Measurements from ENCODE around the gene SLC22A6. TPM values are rescaled to one million over a fixed set of nuclear protein-coding genes. Genes with fewer than 3 reads are reported as not detected.

The SLC22A6 gene
- total RNA-seq = not detected

- H3K36me3 Mint-ChIP-seq (ENCODE audit: low read depth) = no peaks in the 10 kb centered on the region
- ChIA-PET POLR2A (no interaction called here), CTCF (interaction anchor here (0.9 kb wide), 1 partner anchor 9 kb away, joined by 3 read pairs; no protein-coding TSS in a partner anchor)
- no peaks in the 10 kb centered on the region for H3K9me3 Mint-ChIP-seq
- no peak within 1 kb of the TSS for H3K27ac Mint-ChIP-seq
- DNase-seq = no peak
- H3K4me3 Mint-ChIP-seq = no peak within 1 kb of the TSS
- H3K27me3 Mint-ChIP-seq = peaks cover 3% of the 10 kb centered on the region
- H3K4me1 Mint-ChIP-seq = no peaks in the 10 kb centered on the region
These were observed at the start of gene SLC22A6 for GRCh38 chr11:62984451-62984991. TSS of gene SLC22A6 (minus strand) at chr11:62984967. CDS start at chr11:62984690, 277 bp downstream.

GRCh38 chr11:63032457-63032856 lies 47.7 kb upstream of the SLC22A6 start:
- Mint-ChIP-seq H3K27me3 (peaks cover 27% of the 10 kb centered on the region), H3K4me1 (no peaks in the 10 kb centered on the region), H3K9me3 (no peaks in the 10 kb centered on the region), H3K4me3 (no peak overlapping the region), H3K27ac (no peak overlapping the region), H3K36me3 (ENCODE audit: low read depth) (no peaks in the 10 kb centered on the region)
- POLR2A ChIA-PET = no interaction called here
- CTCF ChIA-PET = interaction anchor here (1.6 kb wide), 1 partner anchor 9 kb away, joined by 3 read pairs; no protein-coding TSS in a partner anchor
- no peak for DNase-seq

GRCh38 chr11:63023841-63024648 lies 39.3 kb upstream of the SLC22A6 start:
- DNase-seq = peak; percentile 85
- Mint-ChIP-seq H3K9me3 (no peaks in the 10 kb centered on the region), H3K36me3 (ENCODE audit: low read depth) (no peaks in the 10 kb centered on the region), H3K4me3 (no peak overlapping the region), H3K4me1 (peaks cover 4% of the 10 kb centered on the region), H3K27me3 (peaks cover 13% of the 10 kb centered on the region), H3K27ac (no peak overlapping the region)
- ChIA-PET CTCF (interaction anchor here (0.8 to 4.9 kb wide), 8 partner anchors 9 to 127 kb away, joined by 3 to 44 read pairs (median 4); no protein-coding TSS in a partner anchor), POLR2A (no interaction called here)

- ChIA-PET CTCF (interaction anchor here (0.7 to 4.9 kb wide), 10 partner anchors 9 to 456 kb away, joined by 3 to 44 read pairs (median 3); no protein-coding TSS in a partner anchor), POLR2A (no interaction called here)
- no peaks in the 10 kb centered on the region for H3K36me3 Mint-ChIP-seq (ENCODE audit: low read depth)
- H3K9me3 Mint-ChIP-seq = no peaks in the 10 kb centered on the region
- no peak overlapping the region for H3K4me3 Mint-ChIP-seq
- no peak for DNase-seq
- no peak overlapping the region for H3K27ac Mint-ChIP-seq
- H3K27me3 Mint-ChIP-seq = peaks cover 11% of the 10 kb centered on the region
- H3K4me1 Mint-ChIP-seq = peaks cover 4% of the 10 kb centered on the region
These were observed 38.6 kb upstream of the SLC22A6 start for GRCh38 chr11:63023222-63023814.

GRCh38 chr11:63022441-63022840 lies 37.7 kb upstream of the SLC22A6 start:
- CTCF ChIA-PET = interaction anchor here (0.7 to 4.9 kb wide), 3 partner anchors 13 to 455 kb away, joined by 3 to 44 read pairs (median 3); no protein-coding TSS in a partner anchor
- no peaks in the 10 kb centered on the region for H3K36me3 Mint-ChIP-seq (ENCODE audit: low read depth)
- no peak for DNase-seq
- peaks cover 4% of the 10 kb centered on the region for H3K4me1 Mint-ChIP-seq
- no peak overlapping the region for H3K27ac Mint-ChIP-seq
- peaks cover 14% of the 10 kb centered on the region for H3K27me3 Mint-ChIP-seq
- no peaks in the 10 kb centered on the region for H3K9me3 Mint-ChIP-seq
- POLR2A ChIA-PET = no interaction called here
- H3K4me3 Mint-ChIP-seq = no peak overlapping the region

GRCh38 chr11:63020671-63021291 lies 36.0 kb upstream of the SLC22A6 start:
- H3K4me3 Mint-ChIP-seq = no peak overlapping the region
- no peaks in the 10 kb centered on the region for H3K36me3 Mint-ChIP-seq (ENCODE audit: low read depth)
- ChIA-PET POLR2A (no interaction called here), CTCF (interaction anchor here (1.1 to 4.9 kb wide), 4 partner anchors 9 to 118 kb away, joined by 4 to 44 read pairs (median 6); no protein-coding TSS in a partner anchor)
- H3K4me1 Mint-ChIP-seq = peaks cover 4% of the 10 kb centered on the region
- H3K27ac Mint-ChIP-seq = no peak overlapping the region
- peaks cover 14% of the 10 kb centered on the region for H3K27me3 Mint-ChIP-seq
- DNase-seq = peak; percentile 20
- H3K9me3 Mint-ChIP-seq = no peaks in the 10 kb centered on the region

- Mint-ChIP-seq H3K4me3 (no peak overlapping the region), H3K36me3 (ENCODE audit: low read depth) (no peaks in the 10 kb centered on the region), H3K9me3 (no peaks in the 10 kb centered on the region), H3K27ac (no peak overlapping the region), H3K4me1 (peaks cover 4% of the 10 kb centered on the region), H3K27me3 (peaks cover 10% of the 10 kb centered on the region)
- CTCF ChIA-PET = interaction anchor here (1.8 kb wide), 1 partner anchor 114 kb away, joined by 6 read pairs; no protein-coding TSS in a partner anchor
- POLR2A ChIA-PET = no interaction called here
- DNase-seq = no peak
These were observed 34.7 kb upstream of the SLC22A6 start for GRCh38 chr11:63019506-63019905.

GRCh38 chr11:63017306-63017974 lies 32.7 kb upstream of the SLC22A6 start:
- Mint-ChIP-seq H3K4me3 (no peak overlapping the region), H3K9me3 (no peaks in the 10 kb centered on the region), H3K27ac (no peak overlapping the region), H3K4me1 (no peaks in the 10 kb centered on the region), H3K27me3 (peaks cover 6% of the 10 kb centered on the region), H3K36me3 (ENCODE audit: low read depth) (no peaks in the 10 kb centered on the region)
- ChIA-PET CTCF (no interaction called here), POLR2A (no interaction called here)
- DNase-seq = no peak

- no peak within 1 kb of the TSS for H3K27ac Mint-ChIP-seq
- no peaks in the 10 kb centered on the region for H3K4me1 Mint-ChIP-seq
- H3K4me3 Mint-ChIP-seq = no peak within 1 kb of the TSS
- H3K9me3 Mint-ChIP-seq = no peaks in the 10 kb centered on the region
- DNase-seq = no peak
- ChIA-PET POLR2A (no interaction called here), CTCF (interaction anchor here (1.7 kb wide), 1 partner anchor 8 kb away, joined by 7 read pairs; no protein-coding TSS in a partner anchor)
- H3K27me3 Mint-ChIP-seq = peaks cover 6% of the 10 kb centered on the region
- H3K36me3 Mint-ChIP-seq (ENCODE audit: low read depth) = no peaks in the 10 kb centered on the region
These were observed 30.9 kb upstream of the SLC22A6 start, which contains the start of gene SLC22A8 for GRCh38 chr11:63015521-63016215. TSS of gene SLC22A8 (minus strand) at chr11:63015841. CDS start at chr11:63014958, 883 bp downstream.

GRCh38 chr11:63014408-63015055 lies 29.8 kb upstream of the SLC22A6 start:
- H3K4me3 Mint-ChIP-seq = no peak overlapping the region
- no peaks in the 10 kb centered on the region for H3K36me3 Mint-ChIP-seq (ENCODE audit: low read depth)
- DNase-seq = no peak
- H3K27me3 Mint-ChIP-seq = peaks cover 6% of the 10 kb centered on the region
- H3K27ac Mint-ChIP-seq = no peak overlapping the region
- no peaks in the 10 kb centered on the region for H3K9me3 Mint-ChIP-seq
- CTCF ChIA-PET = interaction anchor here (1.7 kb wide), 1 partner anchor 9 kb away, joined by 7 read pairs; no protein-coding TSS in a partner anchor
- no peaks in the 10 kb centered on the region for H3K4me1 Mint-ChIP-seq
- POLR2A ChIA-PET = no interaction called here

- no peak for DNase-seq
- POLR2A ChIA-PET = no interaction called here
- Mint-ChIP-seq H3K4me3 (no peak overlapping the region), H3K27me3 (no peaks in the 10 kb centered on the region), H3K27ac (no peak overlapping the region), H3K9me3 (no peaks in the 10 kb centered on the region), H3K36me3 (ENCODE audit: low read depth) (no peaks in the 10 kb centered on the region), H3K4me1 (no peaks in the 10 kb centered on the region)
- CTCF ChIA-PET = no interaction called here
These were observed 28.1 kb upstream of the SLC22A6 start for GRCh38 chr11:63012839-63013238.
